Measurements from ENCODE around the gene C9orf85. TPM values are rescaled to one million over a fixed set of nuclear protein-coding genes. Genes with fewer than 3 reads are reported as not detected.

The C9orf85 gene
- total and polyA plus RNA-seq, 2 donors (not counting 3 experiments of a cell fraction or from before 2014, with no cell fraction given): 8.3 to 11.3 TPM

GRCh38 chr9:71936066-71936465, 24.6 kb downstream of the C9orf85 start:
- ChIA-PET CTCF (no interaction called here), POLR2A (no interaction called here)
- dilution Hi-C loops (cut with MboI; ENCODE audit: extremely low pct_ligation_motif_present, low sequenced_read_pairs) (no loop called here), intact Hi-C loops (cut with micrococcal nuclease) (no loop called here)
- H3K9me3 ChIP-seq (replicated peaks; ENCODE audit: control insufficient read depth, insufficient read depth, low read length): no peaks in the 10 kb centered on the region
- no peak overlapping the region for H3K27ac ChIP-seq (ENCODE audit: insufficient read depth, low read depth, low read length)
- no peaks in the 10 kb centered on the region for H3K9me1 ChIP-seq (replicated peaks; ENCODE audit: control insufficient read depth, extremely low read depth, insufficient read depth, low read length)
- H3K9ac ChIP-seq (replicated peaks; ENCODE audit: extremely low read depth, insufficient read depth, low read length): no peak overlapping the region
- no peak overlapping the region for H3K4me3 ChIP-seq (replicated peaks in 1 of 3; ENCODE audit: insufficient read depth in 1 of 3, low read depth in 1 of 3, low read length in 3 of 3)
- H3K4me1 ChIP-seq (ENCODE audit: control insufficient read depth, extremely low read depth, insufficient read depth, low read length): no peaks in the 10 kb centered on the region
- FAIRE-seq (no peak), DNase-seq (ENCODE audit: low read depth, low spot score) (no peak)
- no peaks in the 10 kb centered on the region for H3K27me3 ChIP-seq (ENCODE audit: control insufficient read depth in 2 of 2, insufficient read depth in 2 of 2, low read length in 2 of 2)
- no TSS peak for BruUV-seq (replicated peaks)
- no peaks in the 10 kb centered on the region for H3K36me3 ChIP-seq (ENCODE audit: control insufficient read depth in 2 of 2, extremely low read depth in 1 of 2, insufficient read depth in 2 of 2, low read length in 2 of 2)
- H2AFZ ChIP-seq (ENCODE audit: low read depth, low read length): no peak overlapping the region
- H3K79me2 ChIP-seq (ENCODE audit: control insufficient read depth, insufficient read depth, low read length): no peaks in the 10 kb centered on the region
- TF ChIP-seq FOS (IDR thresholded peaks at IDR 0.05; ENCODE audit: borderline replicate concordance, insufficient read depth, low read length) (no peak), JUN (IDR thresholded peaks at IDR 0.05; ENCODE audit: borderline replicate concordance, insufficient read depth, insufficient read length, low read depth) (no peak), MYC (IDR thresholded peaks at IDR 0.05; ENCODE audit: low read depth, low read length) (no peak), POLR2AphosphoS5 (IDR thresholded peaks at IDR 0.05; ENCODE audit: insufficient read depth, low read depth, low read length) (no peak), POLR2A (IDR thresholded peaks at IDR 0.05; ENCODE audit: low read depth, low read length) (no peak), CTCF (IDR thresholded peaks at IDR 0.05; ENCODE audit: extremely low read depth in 1 of 2, insufficient read depth in 1 of 2, low read depth in 1 of 2, low read length in 2 of 2) (no peak), GATA2 (IDR thresholded peaks at IDR 0.05; ENCODE audit: insufficient read depth, insufficient read length, low read depth, low read length) (no peak), EZH2 (IDR thresholded peaks at IDR 0.05; ENCODE audit: borderline replicate concordance, low read depth, low read length, severe bottlenecking) (no peak)
- TF ChIP-seq, protein P1, sequence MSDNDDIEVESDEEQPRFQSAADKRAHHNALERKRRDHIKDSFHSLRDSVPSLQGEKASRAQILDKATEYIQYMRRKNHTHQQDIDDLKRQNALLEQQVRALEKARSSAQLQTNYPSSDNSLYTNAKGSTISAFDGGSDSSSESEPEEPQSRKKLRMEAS (IDR thresholded peaks at IDR 0.05; ENCODE audit: insufficient read depth, insufficient read length): no peak
- peaks cover 2% of the 10 kb centered on the region for H4K20me1 ChIP-seq (replicated peaks; ENCODE audit: control insufficient read depth, extremely low read depth, insufficient read depth, low read length)
- H3K4me2 ChIP-seq (ENCODE audit: insufficient read depth, low read length): no peak overlapping the region
